Placental epithelial cell (primary cell): ENCODE data around the gene TMEM205. TPM values are rescaled to one million over a fixed set of nuclear protein-coding genes. Genes with fewer than 3 reads are reported as not detected.

ENCODE experiments used
- total RNA-seq: library from RNA; depleted of rRNA; stranded (reverse); fragments of >200 nt; gene quantifications from 2 replicates; pipeline ENCODE4 v1.2.3, GENCODE V29; 2012

The TMEM205 gene
- 82.8 and 118 TPM in 2 replicates for total RNA-seq

GRCh38 chr19:11346104-11346940 is at the start of gene TMEM205, which contains the start of gene CCDC159:
Gene TMEM205 (minus strand): TSS chr19:11346268. CDS start chr19:11345619, 649 bp downstream.
Gene CCDC159 (plus strand): TSS chr19:11346519. CDS start chr19:11346607, 88 bp downstream.

DNA sequence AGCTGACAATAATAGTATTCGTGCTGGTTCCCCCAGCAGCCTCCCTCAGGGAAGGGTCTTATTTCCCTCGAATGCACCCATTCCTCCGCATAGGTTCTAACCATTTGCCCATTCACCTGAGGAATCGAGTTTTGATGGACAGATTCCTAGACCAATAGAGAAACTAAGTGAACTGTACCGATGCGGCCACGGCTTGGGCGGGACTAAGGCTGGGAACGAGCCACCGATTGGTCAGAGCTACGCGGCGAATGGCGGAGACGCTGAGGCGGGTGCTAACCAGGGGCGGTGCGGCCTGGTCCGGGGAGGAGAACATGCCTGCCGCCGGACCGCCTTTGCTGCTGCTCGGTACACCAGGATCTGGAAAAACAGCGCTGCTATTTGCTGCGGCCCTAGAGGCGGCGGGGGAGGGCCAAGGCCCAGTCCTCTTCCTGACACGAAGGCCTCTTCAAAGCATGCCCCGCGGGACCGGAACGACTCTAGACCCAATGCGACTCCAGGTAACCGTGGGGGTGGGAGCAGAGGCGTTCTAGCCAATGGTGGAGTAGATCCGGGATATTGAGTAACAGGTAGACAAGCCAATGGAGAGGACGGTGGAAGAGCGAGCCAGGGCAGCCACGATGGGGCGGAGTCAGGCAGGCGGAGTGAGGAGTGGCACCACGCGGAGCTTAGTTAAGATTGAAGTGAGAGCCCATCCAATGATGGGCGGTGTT is 28.5 kb upstream of the TMEM205 start, which contains the start of gene SWSAP1:
SWSAP1 (plus strand) TSS at position 234 of the 710 bp plus-strand sequence; CDS start at position 249, 15 bp downstream.

DNA sequence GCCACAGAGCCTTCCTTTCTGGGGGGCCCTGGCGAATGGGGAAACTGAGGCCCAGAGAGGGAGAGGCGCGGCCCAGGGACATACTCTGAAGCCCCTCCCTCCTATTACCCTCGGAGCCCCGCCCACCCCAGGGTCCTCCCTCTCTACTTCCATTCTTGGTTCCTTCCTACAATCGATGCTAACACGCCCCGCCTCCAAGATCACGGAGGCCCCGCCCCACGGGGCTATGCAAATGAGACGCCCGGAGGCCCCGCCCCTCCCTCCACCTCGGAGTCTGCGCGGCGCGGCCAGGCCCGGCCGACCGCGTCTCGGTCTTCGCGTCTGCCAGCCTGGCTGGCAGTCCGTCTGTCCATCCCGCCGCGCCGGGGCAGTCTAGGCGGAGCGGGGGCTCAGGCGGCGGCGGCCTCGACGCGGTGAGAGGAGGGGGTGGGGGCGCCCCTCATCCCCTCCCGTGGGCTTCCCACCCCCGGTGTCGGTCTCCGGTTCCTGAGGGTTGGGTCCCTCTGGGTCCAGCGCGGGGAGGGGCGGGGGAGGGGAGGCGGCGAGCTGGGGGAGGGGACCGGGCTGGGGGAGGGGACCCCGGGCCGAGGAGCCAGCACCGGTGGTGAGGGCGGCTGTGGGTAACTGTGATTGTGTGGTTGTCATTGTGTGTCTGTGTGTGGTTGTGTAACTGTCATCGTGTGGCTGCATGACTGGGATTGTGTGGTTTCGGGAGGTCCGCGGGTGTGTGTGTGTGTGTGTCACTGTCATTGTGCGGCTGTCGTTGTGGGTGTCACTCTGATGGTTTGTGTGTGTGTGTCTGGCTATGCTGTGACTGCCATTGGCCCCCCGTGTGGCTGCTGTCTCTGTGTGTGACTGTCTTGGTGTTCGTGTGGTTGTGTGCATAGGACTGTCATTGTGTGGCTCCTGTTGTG is 9.3 kb upstream of the TMEM205 start, which contains the start of gene PLPPR2:
PLPPR2 (plus strand) TSS at position 273 of the 914 bp plus-strand sequence. CDS start 2,242 bp downstream, outside the sequence.

GRCh38 chr19:11339254-11340098 is 6.6 kb downstream of the TMEM205 start, which contains the start of gene RAB3D:
Gene RAB3D (minus strand): TSS chr19:11339657. CDS start chr19:11337399, 2,258 bp downstream.

DNA sequence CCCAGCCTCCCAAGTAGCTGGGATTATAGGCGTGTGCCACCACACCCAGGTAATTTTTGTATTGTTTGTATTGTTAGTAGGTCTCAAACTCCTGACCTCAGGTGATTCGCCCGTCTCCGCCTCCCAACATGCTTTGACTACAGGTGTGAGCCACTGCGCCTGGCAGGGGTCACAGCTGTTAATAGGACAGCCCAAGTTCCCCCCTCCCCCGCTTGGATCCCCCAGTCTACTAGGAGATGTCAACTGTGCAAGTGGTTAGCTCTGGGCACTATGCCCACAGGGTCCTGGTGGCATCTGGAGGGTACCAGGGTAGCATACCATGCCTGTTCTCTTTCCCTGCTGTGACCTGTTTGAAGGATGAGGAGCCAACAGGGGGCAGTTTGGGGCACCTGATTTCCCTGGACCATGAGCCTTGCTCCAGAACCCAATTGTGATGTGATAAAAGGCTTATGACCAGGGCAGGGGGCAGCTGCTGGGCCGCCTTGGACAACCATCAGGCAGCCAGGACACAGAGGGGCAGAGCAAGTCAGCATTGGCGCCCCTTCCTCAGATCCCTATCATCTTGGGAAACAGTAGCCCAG is 50.3 kb downstream of the TMEM205 start, which contains the start of gene TSPAN16:
TSPAN16 (plus strand) TSS at position 496 of the 581 bp plus-strand sequence. CDS start 138 bp downstream, outside the sequence.

Other genes with a start within 250 kb of the TMEM205 start
- gene SPC24, start 190.5 kb downstream of the TMEM205 start, total RNA-seq = 8.2 and 31.9 TPM in 2 replicates
- 173 and 210 TPM in 2 replicates for gene KANK2, start 148.7 kb downstream of the TMEM205 start, total RNA-seq
- gene ANGPTL8, start 106.6 kb downstream of the TMEM205 start, total RNA-seq = 0.33 TPM in 1 of 2 replicates, not detected in the other
- gene DOCK6, start 83.7 kb downstream of the TMEM205 start, total RNA-seq = 29.5 and 34.2 TPM in 2 replicates
- gene TSPAN16, start 50.1 kb downstream of the TMEM205 start, total RNA-seq = not detected in 2 replicates
- 29.8 and 39.9 TPM in 2 replicates for gene RAB3D, start 6.6 kb downstream of the TMEM205 start, total RNA-seq
- 14.9 and 15.3 TPM in 2 replicates for gene CCDC159, start 251 bp upstream of the TMEM205 start, total RNA-seq
- 14.1 and 15.9 TPM in 2 replicates for gene PLPPR2, start 9.2 kb upstream of the TMEM205 start, total RNA-seq
- 1.8 and 2.7 TPM in 2 replicates for gene SWSAP1, start 28.4 kb upstream of the TMEM205 start, total RNA-seq
- 1.6 and 2.4 TPM in 2 replicates for gene EPOR, start 38.0 kb upstream of the TMEM205 start, total RNA-seq
- 2.4 TPM in 1 of 2 replicates, not detected in the other for gene RGL3, start 73.0 kb upstream of the TMEM205 start, total RNA-seq
- under 0.01 TPM in 1 of 2 replicates, not detected in the other for gene ODAD3, start 88.9 kb upstream of the TMEM205 start, total RNA-seq
- gene PRKCSH, start 89.4 kb upstream of the TMEM205 start, total RNA-seq = 124 and 132 TPM in 2 replicates
- gene ELAVL3, start 134.8 kb upstream of the TMEM205 start, total RNA-seq = not detected in 2 replicates
- 6.7 and 8.0 TPM in 2 replicates for gene ZNF653, start 159.6 kb upstream of the TMEM205 start, total RNA-seq
- 52.6 and 78.1 TPM in 2 replicates for gene ECSIT, start 182.9 kb upstream of the TMEM205 start, total RNA-seq
- 4.7 and 10.7 TPM in 2 replicates for gene CNN1, start 192.6 kb upstream of the TMEM205 start, total RNA-seq
- 14.9 and 36.8 TPM in 2 replicates for gene ELOF1, start 213.0 kb upstream of the TMEM205 start, total RNA-seq
- 0.79 and 2.1 TPM in 2 replicates for gene ACP5, start 231.4 kb upstream of the TMEM205 start, total RNA-seq